Measurements from ENCODE around the gene ZNF76.
"Not testable (repeated sequence)": the region's sequence is repeated elsewhere in the genome, so short reads cannot be mapped to it uniquely, and the experiment has no call there.

ZNF76 gene

GRCh38 chr6:35330541-35331119 is 71.1 kb downstream of the ZNF76 start:
- no peak for DNase-seq (ENCODE audit: low read depth)
- H3K4me3 ChIP-seq (ENCODE audit: low read depth, low read length): no peak overlapping the region
- no peak for TF ChIP-seq CTCF (IDR thresholded peaks at IDR 0.05; ENCODE audit: low read depth, low read length, missing control alignments)

- DNase-seq (ENCODE audit: low read depth); H3K4me3 ChIP-seq (ENCODE audit: low read depth, low read length): not testable (repeated sequence)
- TF ChIP-seq CTCF (IDR thresholded peaks at IDR 0.05; ENCODE audit: low read depth, low read length, missing control alignments): peak; percentile 42
These were observed 72.7 kb downstream of the ZNF76 start for GRCh38 chr6:35332074-35332887.

GRCh38 chr6:35341557-35341956 is 82.0 kb downstream of the ZNF76 start:
- DNase-seq (ENCODE audit: low read depth): no peak
- H3K4me3 ChIP-seq (ENCODE audit: low read depth, low read length): no peak overlapping the region
- no peak for TF ChIP-seq CTCF (IDR thresholded peaks at IDR 0.05; ENCODE audit: low read depth, low read length, missing control alignments)

GRCh38 chr6:35342258-35343091 is 82.9 kb downstream of the ZNF76 start, which contains the start of gene PPARD:
Gene PPARD, plus strand, starts transcription at chr6:35342558. Its CDS starts 68,530 bp downstream, at chr6:35411088.
- peak within 1 kb of the TSS; percentile 68 for H3K4me3 ChIP-seq (ENCODE audit: low read depth, low read length)
- peak; percentile 90 for TF ChIP-seq CTCF (IDR thresholded peaks at IDR 0.05; ENCODE audit: low read depth, low read length, missing control alignments)
- peak; percentile 66 for DNase-seq (ENCODE audit: low read depth)

DNA sequence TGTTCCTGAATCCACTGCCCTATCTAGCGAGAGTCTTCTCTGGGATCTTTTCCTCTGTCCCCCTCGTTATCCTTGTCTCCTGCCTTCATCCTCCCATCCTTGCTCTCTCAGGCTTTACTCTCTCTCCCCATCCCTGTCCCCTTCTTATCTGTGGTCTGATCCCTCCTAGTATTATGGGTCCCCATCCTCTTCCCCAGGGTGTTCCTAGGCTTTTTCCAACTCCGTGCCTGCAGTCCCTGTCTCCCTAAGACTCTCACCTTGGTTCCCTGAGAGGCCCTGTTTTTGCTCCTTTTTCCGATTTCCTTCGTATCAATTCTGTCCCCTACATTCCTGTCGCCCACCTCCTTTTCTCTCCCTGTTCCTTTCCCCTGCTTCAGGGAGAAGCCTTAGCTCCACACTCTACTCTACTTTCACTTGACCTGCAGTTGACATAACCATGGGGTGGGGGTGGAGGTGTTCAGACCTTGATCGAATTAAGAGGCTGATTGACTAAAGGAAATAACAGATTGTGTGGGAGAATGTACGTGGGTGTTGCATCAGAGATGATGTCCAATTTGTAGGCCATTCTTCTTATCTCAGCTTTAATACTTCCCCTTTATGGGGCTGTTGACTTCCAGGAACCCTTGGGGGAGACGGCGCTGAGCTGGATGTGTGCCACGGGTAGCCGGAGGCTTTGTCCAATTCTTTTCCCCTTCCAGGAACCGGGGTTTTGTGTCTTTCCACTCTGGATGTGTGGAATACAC is 83.7 kb downstream of the ZNF76 start:
- TF ChIP-seq CTCF (IDR thresholded peaks at IDR 0.05; ENCODE audit: low read depth, low read length, missing control alignments): no peak
- peak overlapping the region; percentile 68 for H3K4me3 ChIP-seq (ENCODE audit: low read depth, low read length)
- DNase-seq (ENCODE audit: low read depth): no peak

DNA sequence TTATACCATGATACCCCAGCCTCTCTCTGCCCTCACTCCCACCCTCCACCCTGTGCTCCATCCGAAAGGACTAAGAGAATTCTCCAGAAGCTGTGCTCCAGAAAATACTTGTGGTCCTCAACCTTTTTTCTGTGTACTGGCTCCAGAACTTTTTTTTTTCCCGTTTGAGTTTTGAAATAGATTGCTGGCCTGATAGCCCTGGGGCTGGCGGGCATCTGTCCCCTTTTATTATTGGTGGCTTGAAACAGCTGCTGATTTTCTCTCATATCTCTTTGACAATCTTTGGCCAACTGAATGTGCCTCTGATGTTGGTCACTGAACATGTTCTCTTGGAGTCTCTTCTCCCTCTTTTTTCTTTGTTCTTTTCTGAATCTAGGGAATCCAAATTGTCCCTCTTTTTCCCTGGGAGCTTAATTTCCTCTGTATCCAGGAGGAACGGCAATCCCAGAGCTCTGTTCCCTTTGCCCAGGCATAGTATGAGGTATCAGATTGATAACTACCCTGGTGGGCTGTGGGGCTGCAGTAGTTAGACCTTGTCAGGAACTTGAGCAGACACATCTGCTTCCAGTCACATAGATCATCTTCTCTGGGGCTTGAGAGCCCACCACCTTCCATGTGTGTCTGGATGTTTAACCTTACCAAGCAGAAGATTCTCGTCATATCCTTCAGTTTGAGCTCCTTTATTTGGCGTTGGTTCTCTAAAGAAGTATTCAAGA is 84.5 kb downstream of the ZNF76 start:
- peak overlapping the region; percentile 68 for H3K4me3 ChIP-seq (ENCODE audit: low read depth, low read length)

More for the DNA sequence above, 84.5 kb downstream of the ZNF76 start:
- DNase-seq (ENCODE audit: low read depth): no peak
- TF ChIP-seq CTCF (IDR thresholded peaks at IDR 0.05; ENCODE audit: low read depth, low read length, missing control alignments): no peak
